Activated naive CD4-positive, alpha-beta T cell treated with anti-CD3 and anti-CD28 coated beads for 36 hours (primary cell): Measurements from ENCODE around the gene HTT-AS. TPM values are rescaled to one million over a fixed set of nuclear protein-coding genes. Genes with fewer than 3 reads are reported as not detected.
A peak's percentile ranks its signal among the peaks of the same experiment; 100 is the strongest.

Experiments used
- CTCF ChIA-PET: fragments of 350-600 bp; sonication (Branson Sonifier 250); formaldehyde crosslinking; loops from one replicate; lab custom pipeline; 2021; ENCODE audit warnings: antibody characterized with exemption; lab: Charles Lee
- DNase-seq: peaks from one replicate; pipeline ENCODE4 v3.0.0-alpha.2; 2020
- H3K27ac Mint-ChIP-seq: one replicate; pipeline ENCODE4 v1.8.0; 2021; ENCODE audit warnings: mild to moderate bottlenecking, mixed read lengths
- H3K27me3 Mint-ChIP-seq: one replicate; pipeline ENCODE4 v1.8.0; 2021; ENCODE audit warnings: low read depth, mixed read lengths
- H3K36me3 Mint-ChIP-seq: one replicate; pipeline ENCODE4 v1.8.0; 2021; ENCODE audit warnings: low read depth, mixed read lengths
- H3K4me1 Mint-ChIP-seq: one replicate; pipeline ENCODE4 v1.8.0; 2021; ENCODE audit warnings: low read depth, mixed read lengths
- H3K4me3 Mint-ChIP-seq: one replicate; pipeline ENCODE4 v1.8.0; 2021; ENCODE audit warnings: mild to moderate bottlenecking, moderate library complexity, mixed read lengths
- H3K9me3 Mint-ChIP-seq: one replicate; pipeline ENCODE4 v1.8.0; 2021; ENCODE audit warnings: mixed read lengths
- intact Hi-C: fragments of 100-400 bp; cut with micrococcal nuclease; formaldehyde crosslinking; loops from one replicate; pipeline ENCODE4 v1.15.1; 2023
- total RNA-seq, 2 experiments: library from RNA; stranded (reverse); gene quantifications; one replicate each; pipeline ENCODE4 v1.2.3, GENCODE V29; 2021

The HTT-AS gene
- total RNA-seq, 2 experiments from 2014 or later: not detected

DNA sequence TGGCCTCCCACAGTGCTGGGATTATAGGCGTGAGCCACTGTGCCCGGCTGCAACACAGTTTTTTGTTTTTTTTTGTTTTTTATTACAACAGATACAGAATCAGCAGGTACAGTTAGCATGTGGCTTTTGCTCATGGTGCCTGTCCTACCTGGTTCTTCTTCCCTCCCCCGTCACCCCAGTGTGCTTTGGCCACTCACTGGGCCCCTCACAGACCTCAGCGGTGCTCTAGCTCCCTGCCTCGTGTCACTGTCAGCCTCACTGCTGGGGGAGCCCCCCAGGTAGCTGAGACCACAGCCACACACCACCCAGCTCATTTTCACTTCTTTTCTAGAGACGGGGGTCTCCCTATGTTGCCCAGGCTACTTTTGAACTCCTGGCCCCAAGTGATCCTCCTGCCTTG lies 38.7 kb downstream of the HTT-AS start:
- no peak for DNase-seq

DNA sequence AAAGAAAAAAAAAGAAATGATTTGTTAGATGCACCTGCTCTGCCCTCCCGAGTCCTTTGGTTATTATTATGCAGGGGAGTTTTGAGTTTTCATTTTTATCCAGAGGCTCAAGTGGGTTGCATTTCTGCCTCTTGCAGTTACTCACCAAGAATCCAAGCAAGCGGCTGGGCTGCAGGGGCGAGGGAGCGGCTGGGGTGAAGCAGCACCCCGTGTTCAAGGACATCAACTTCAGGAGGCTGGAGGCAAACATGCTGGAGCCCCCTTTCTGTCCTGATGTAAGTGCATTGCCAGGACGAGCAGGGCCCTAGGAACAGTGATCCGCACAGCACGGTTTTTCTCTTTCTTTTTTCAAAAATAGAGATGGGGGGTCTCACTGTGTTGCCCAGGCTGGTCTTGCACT lies 39.1 kb downstream of the HTT-AS start:
- Mint-ChIP-seq H3K4me1 (peaks cover 19% of the 10 kb centered on the region), H3K4me3 (no peak overlapping the region), H3K27me3 (no peaks in the 10 kb centered on the region), H3K36me3 (no peaks in the 10 kb centered on the region), H3K27ac (no peak overlapping the region), H3K9me3 (no peaks in the 10 kb centered on the region)
- no peak for DNase-seq
- CTCF ChIA-PET: interaction anchor here (3.4 to 3.5 kb wide), 2 partner anchors 11 to 57 kb away, joined by 14 to 25 read pairs; no protein-coding TSS in a partner anchor
- intact Hi-C loops: loop anchor here (5.0 kb wide), 1 partner anchor 568 kb away; the partner anchor contains the start of gene RNF4

More for the DNA sequence above, 38.7 kb downstream of the HTT-AS start:
- CTCF ChIA-PET: interaction anchor here (3.4 to 3.5 kb wide), 3 partner anchors 10 to 58 kb away, joined by 14 to 25 read pairs (median 17); no protein-coding TSS in a partner anchor
- no peaks in the 10 kb centered on the region for H3K9me3 Mint-ChIP-seq
- H3K36me3 Mint-ChIP-seq: no peaks in the 10 kb centered on the region
- H3K27ac Mint-ChIP-seq: no peak overlapping the region
- no peaks in the 10 kb centered on the region for H3K27me3 Mint-ChIP-seq
- H3K4me1 Mint-ChIP-seq: peaks cover 21% of the 10 kb centered on the region
- intact Hi-C loops: loop anchor here (2.0 to 5.0 kb wide), 2 partner anchors 73 to 568 kb away; partner anchors contain the start of genes GRK4, NOP14 and RNF4
- no peak overlapping the region for H3K4me3 Mint-ChIP-seq

DNA sequence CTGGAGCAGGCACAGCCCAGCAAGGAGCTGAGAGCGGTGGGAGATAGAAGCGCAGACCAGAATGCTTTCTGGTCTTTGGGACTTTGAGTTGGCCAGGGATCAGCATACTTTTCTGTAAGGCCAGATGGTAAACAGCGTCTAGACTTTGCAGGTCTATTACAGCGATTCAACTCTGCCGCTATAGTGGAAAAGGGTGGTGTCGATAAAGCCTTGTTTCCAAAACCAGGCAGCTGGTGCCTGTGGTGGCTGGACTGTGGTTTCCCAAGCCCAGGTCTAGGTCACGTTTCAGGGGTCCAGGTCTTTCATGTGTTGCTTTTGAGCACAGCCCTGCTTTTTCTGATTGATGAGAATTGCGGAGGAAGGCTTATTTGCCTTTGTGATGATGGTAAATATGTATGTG lies 40.1 kb downstream of the HTT-AS start:
- intact Hi-C loops: no loop called here
- no peaks in the 10 kb centered on the region for H3K36me3 Mint-ChIP-seq
- no peak overlapping the region for H3K4me3 Mint-ChIP-seq
- CTCF ChIA-PET: interaction anchor here (3.8 kb wide), 1 partner anchor 56 kb away, joined by 17 read pairs; no protein-coding TSS in a partner anchor
- no peak overlapping the region for H3K27ac Mint-ChIP-seq
- H3K27me3 Mint-ChIP-seq: no peaks in the 10 kb centered on the region
- peaks cover 19% of the 10 kb centered on the region for H3K4me1 Mint-ChIP-seq
- H3K9me3 Mint-ChIP-seq: no peaks in the 10 kb centered on the region
- DNase-seq: no peak

DNA sequence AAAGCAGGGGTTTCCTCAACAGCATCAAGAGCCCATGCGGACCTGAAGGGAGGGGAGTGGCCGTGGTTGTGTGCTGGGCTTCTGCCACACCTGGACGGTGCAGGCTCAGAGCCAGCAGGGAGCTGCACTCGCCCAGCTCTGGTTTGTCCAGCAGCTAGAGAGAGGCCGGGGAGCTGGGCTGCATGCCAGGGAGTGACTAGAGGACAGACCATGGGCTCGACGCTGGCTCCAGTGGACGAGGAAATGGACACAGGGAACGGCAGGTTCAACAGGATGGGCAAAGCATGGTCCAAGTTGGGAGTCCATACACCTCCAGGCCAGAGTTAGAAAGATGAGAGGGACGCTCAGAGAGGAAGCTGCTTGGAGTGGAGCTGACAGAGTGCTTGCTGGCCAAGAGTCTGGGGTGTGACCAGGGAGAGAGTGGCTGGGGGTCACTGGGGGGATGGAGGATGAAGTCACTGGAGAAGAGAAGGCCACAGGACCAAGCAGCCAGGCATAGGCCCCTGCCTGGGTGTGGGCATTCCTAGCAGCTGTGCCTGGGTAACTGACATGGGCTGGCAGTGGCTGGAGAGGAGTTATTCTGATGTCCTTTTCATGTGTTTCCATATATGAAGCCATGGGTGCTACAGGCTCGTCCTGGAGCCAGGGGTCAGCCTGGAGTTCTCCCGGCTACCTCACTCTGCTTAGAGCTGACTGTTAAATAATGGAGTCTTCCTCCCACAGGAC lies 42.8 kb downstream of the HTT-AS start:
- Mint-ChIP-seq H3K27ac (no peak overlapping the region), H3K4me3 (no peak overlapping the region), H3K4me1 (no peaks in the 10 kb centered on the region), H3K9me3 (no peaks in the 10 kb centered on the region), H3K27me3 (no peaks in the 10 kb centered on the region), H3K36me3 (no peaks in the 10 kb centered on the region)
- intact Hi-C loops: no loop called here
- DNase-seq: no peak
- CTCF ChIA-PET: interaction anchor here (0.6 to 3.8 kb wide), 2 partner anchors 33 to 53 kb away, joined by 3 to 17 read pairs; no protein-coding TSS in a partner anchor

DNA sequence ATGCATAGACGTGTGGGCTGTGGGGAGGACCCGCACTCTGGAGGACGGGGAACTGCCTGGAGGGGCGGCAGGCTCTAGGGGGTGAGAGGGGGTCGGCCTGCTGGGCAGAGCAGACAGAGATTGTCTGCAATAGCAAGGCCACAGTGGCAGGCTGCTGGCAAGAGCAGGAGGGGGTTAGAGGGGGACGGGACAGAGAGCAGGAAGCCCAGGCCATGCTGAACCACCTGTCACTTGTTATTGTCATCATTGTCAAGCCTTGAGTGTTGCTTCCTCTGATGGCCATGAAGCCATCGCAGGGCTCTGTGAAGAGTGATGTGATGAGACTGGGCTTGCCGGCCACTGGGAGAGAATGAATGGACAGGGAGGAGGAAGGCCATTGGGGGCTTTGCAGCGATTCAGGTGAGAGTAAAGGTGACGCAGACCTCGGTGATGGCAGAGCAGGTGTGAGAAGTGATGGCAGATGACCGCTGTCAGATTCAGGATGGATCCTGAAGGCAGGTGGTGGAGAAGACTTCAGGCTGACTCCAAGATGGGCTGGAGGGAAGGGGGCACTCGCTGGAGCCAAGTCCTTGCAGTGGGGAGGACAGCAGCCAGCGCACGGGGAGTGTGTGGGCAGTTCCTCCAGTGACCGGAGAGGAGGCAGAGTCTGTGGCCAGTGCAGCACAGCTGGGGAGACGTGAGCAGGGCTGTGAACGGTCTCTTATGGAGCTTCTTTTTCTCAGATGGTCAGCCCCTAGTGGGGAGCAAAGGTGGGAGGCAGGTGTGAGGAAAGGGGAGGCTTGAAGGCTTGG lies 43.6 kb downstream of the HTT-AS start:
- DNase-seq: no peak
- Mint-ChIP-seq H3K4me3 (no peak overlapping the region), H3K27ac (no peak overlapping the region), H3K9me3 (no peaks in the 10 kb centered on the region), H3K27me3 (no peaks in the 10 kb centered on the region), H3K36me3 (no peaks in the 10 kb centered on the region), H3K4me1 (no peaks in the 10 kb centered on the region)
- CTCF ChIA-PET: interaction anchor here (3.8 kb wide), 1 partner anchor 53 kb away, joined by 17 read pairs; no protein-coding TSS in a partner anchor
- intact Hi-C loops: no loop called here

DNA sequence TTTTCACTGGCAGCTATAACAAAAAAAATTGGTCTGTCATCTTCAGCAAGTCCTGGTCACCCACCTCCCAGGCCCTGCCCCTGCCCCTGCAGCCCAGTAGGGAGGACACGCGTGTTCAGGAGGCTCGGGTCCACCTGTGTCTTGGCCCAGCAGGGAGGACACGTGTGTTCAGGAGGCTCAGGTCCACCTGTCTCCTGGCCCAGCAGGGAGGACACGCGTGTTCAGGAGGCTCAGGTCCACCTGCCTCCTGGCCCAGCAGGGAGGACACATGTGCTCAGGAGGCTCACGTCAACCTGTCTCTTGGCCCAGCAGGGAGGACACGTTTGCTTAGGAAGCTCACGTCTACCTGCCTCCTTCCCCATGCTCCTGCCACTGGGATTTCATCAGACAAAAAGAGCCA lies 44.9 kb downstream of the HTT-AS start:
- H3K4me3 Mint-ChIP-seq: no peak overlapping the region

DNA sequence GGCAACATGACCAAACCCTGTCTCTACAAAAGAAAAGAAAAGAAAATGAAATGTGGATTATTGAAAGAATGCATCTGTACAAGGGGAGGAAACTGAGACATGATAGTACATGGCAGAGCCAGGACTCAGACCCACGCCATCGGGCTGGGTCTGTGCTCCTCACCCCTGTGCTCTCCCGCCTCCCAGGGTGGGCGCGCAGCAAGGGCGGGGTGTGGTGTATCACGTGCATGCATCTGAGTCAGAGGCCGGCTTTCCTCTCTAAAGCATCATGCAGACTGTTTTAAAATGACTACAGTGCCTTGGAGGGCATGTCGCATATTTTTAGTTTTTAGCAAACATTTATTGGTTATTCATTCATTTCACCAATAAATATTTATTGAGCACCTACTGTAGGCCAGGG lies 47.8 kb downstream of the HTT-AS start:
- Mint-ChIP-seq H3K4me3 (no peak overlapping the region), H3K4me1 (no peaks in the 10 kb centered on the region), H3K27ac (no peak overlapping the region), H3K36me3 (no peaks in the 10 kb centered on the region), H3K27me3 (no peaks in the 10 kb centered on the region), H3K9me3 (no peaks in the 10 kb centered on the region)
- CTCF ChIA-PET: no interaction called here
- intact Hi-C loops: no loop called here
- DNase-seq: no peak

More for the DNA sequence above, 44.9 kb downstream of the HTT-AS start:
- CTCF ChIA-PET: no interaction called here
- intact Hi-C loops: no loop called here
- Mint-ChIP-seq H3K27ac (no peak overlapping the region), H3K36me3 (no peaks in the 10 kb centered on the region), H3K27me3 (no peaks in the 10 kb centered on the region), H3K4me1 (no peaks in the 10 kb centered on the region), H3K9me3 (no peaks in the 10 kb centered on the region)
- no peak for DNase-seq

DNA sequence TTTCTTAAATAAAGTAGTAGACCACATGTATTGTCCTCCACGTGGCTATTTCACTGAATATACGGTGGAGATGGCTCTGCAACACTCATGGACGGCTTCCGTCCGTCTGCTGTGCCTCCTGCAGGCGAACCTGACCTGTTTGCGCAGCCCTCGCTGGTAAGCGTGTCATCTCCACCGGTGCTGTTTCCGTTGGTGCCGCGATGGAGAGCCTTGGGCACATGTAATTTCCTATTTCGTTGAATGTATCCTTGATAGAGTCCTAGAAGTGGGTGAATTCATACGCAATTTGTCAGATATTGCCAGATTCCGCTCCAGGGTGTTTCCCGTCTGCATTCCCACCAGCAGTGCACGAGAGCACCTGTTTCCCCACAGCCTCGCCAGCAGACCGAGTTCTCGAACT lies 48.5 kb downstream of the HTT-AS start:
- H3K9me3 Mint-ChIP-seq: no peaks in the 10 kb centered on the region
- peaks cover 5% of the 10 kb centered on the region for H3K4me1 Mint-ChIP-seq
- CTCF ChIA-PET: no interaction called here
- no peak for DNase-seq
- no peak overlapping the region for H3K27ac Mint-ChIP-seq
- H3K36me3 Mint-ChIP-seq: no peaks in the 10 kb centered on the region
- H3K27me3 Mint-ChIP-seq: no peaks in the 10 kb centered on the region
- no peak overlapping the region for H3K4me3 Mint-ChIP-seq
- intact Hi-C loops: no loop called here

DNA sequence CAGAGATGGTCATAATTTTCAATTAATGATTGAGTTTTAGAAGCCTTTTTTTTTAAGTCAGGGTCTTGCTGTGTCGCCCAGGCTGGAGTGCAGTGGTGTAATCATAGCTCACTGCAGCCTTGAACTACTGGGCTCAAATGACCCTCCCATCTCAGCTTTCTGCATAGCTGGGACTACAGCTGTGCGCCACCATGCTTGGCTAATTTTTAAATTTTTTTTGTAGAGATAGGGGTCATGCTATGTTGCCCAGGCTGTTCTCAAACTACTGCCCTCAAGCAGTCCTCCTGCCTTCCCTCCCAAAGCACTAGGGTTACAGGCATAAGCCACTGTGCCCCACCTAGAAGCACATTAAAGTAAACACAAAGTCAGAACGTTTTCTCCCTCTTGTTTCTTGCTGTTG lies 51.7 kb downstream of the HTT-AS start:
- no peak overlapping the region for H3K27ac Mint-ChIP-seq
- peaks cover 5% of the 10 kb centered on the region for H3K4me1 Mint-ChIP-seq
- no peak overlapping the region for H3K4me3 Mint-ChIP-seq
- intact Hi-C loops: no loop called here
- H3K9me3 Mint-ChIP-seq: no peaks in the 10 kb centered on the region
- CTCF ChIA-PET: no interaction called here
- no peak for DNase-seq
- no peaks in the 10 kb centered on the region for H3K36me3 Mint-ChIP-seq
- H3K27me3 Mint-ChIP-seq: no peaks in the 10 kb centered on the region

DNA sequence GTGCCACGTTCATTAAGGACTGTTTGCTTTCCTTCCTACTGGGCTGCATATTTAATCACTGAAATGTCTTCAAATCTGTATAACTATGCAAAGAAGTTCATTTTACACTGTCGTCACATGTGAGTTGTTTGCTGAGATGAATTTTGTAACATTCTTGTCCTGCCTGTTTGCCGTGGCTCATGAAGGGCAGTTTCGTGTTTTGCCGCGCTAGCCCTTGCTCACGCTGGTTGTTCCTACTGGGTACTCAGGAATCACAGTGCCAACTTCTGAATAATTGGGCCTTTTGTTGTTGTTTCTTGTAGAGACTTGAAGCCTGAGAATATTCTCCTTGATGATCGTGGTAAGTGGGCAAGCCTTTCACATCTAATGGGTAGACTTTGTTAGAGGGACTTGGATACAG lies 52.2 kb downstream of the HTT-AS start:
- Mint-ChIP-seq H3K27me3 (no peaks in the 10 kb centered on the region), H3K4me1 (peaks cover 5% of the 10 kb centered on the region), H3K4me3 (no peak overlapping the region), H3K9me3 (no peaks in the 10 kb centered on the region), H3K36me3 (no peaks in the 10 kb centered on the region), H3K27ac (no peak overlapping the region)
- intact Hi-C loops: no loop called here
- CTCF ChIA-PET: interaction anchor here (0.9 kb wide), 1 partner anchor 45 kb away, joined by 7 read pairs; no protein-coding TSS in a partner anchor
- DNase-seq: no peak

DNA sequence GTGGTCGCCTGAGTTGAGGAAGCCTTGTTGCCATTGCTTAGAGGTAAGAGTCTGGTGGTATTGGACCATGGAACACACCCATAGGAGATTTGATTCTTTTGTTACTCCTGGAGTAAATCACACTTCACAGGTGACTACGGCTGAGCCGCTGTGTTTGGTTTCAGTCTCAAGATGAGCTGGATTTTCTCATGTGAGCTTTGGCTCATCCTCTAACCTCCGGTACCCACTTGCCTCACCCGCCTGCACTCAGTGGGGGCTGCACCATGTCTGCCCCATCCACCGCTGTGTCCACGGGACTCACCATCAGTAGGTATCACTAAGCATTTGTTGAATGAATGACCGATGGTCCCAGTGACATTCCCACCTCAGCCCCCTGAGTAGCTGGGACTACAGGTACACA lies 52.7 kb downstream of the HTT-AS start:
- Mint-ChIP-seq H3K4me1 (peaks cover 5% of the 10 kb centered on the region), H3K9me3 (no peaks in the 10 kb centered on the region), H3K4me3 (no peak overlapping the region), H3K27me3 (no peaks in the 10 kb centered on the region), H3K36me3 (no peaks in the 10 kb centered on the region), H3K27ac (no peak overlapping the region)
- peak; percentile 27 for DNase-seq
- intact Hi-C loops: no loop called here
- CTCF ChIA-PET: interaction anchor here (0.9 kb wide), 1 partner anchor 45 kb away, joined by 7 read pairs; no protein-coding TSS in a partner anchor

DNA sequence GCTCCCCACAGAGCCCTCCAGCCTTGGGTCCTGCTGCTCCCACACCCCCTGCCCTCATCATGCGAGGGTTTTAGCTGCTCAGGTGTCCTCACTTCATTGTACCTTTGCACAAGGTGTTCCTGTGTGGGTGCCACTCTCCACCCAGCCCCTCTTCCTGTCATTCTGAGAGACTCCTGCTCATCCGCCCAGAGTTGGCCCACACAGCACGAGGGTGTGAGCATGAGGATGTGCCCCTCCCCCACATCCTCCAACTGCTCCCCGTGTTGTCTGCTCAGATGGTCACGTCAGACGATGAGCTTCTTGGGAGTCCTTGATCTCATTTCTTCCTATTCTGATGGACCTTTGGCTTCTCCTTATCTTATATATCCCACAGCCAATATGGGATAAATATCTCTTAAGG lies 53.2 kb downstream of the HTT-AS start:
- Mint-ChIP-seq H3K4me1 (peaks cover 5% of the 10 kb centered on the region), H3K9me3 (no peaks in the 10 kb centered on the region), H3K36me3 (no peaks in the 10 kb centered on the region), H3K4me3 (no peak overlapping the region), H3K27ac (no peak overlapping the region), H3K27me3 (no peaks in the 10 kb centered on the region)
- intact Hi-C loops: no loop called here
- CTCF ChIA-PET: interaction anchor here (0.9 kb wide), 1 partner anchor 44 kb away, joined by 7 read pairs; no protein-coding TSS in a partner anchor
- DNase-seq: no peak
